GM12874 (cell line): ENCODE data around the gene NFE2L3.

Experiments used
- TF ChIP-seq, protein P1 (sequence below): IDR thresholded peaks from 2 replicates; pipeline ENCODE4 v1.5.1; 2011; ENCODE audit warnings: low read depth, mild to moderate bottlenecking, control low read depth, low read length, moderate library complexity; ENCODE audit not compliant: insufficient read depth

Gene NFE2L3

DNA sequence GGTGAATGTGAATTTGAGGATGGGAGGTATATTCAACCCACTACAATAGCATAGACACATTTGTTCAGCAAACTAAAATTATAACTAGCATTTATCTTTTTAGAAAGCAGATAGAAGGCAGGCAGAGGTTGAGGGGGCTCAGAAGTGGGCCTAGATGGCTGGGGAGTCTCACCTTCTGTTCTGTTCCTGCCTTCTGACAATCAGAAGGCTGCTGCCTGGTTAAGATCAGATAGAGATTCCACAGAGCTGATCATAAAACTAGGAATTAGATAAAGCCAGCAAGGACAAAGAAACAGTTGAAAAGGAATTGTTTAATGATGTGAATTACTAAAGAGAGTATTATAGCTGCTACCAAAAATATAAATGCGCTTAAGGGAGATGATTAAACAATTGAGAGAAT lies 11.6 kb upstream of the NFE2L3 start:
- TF ChIP-seq, protein P1, sequence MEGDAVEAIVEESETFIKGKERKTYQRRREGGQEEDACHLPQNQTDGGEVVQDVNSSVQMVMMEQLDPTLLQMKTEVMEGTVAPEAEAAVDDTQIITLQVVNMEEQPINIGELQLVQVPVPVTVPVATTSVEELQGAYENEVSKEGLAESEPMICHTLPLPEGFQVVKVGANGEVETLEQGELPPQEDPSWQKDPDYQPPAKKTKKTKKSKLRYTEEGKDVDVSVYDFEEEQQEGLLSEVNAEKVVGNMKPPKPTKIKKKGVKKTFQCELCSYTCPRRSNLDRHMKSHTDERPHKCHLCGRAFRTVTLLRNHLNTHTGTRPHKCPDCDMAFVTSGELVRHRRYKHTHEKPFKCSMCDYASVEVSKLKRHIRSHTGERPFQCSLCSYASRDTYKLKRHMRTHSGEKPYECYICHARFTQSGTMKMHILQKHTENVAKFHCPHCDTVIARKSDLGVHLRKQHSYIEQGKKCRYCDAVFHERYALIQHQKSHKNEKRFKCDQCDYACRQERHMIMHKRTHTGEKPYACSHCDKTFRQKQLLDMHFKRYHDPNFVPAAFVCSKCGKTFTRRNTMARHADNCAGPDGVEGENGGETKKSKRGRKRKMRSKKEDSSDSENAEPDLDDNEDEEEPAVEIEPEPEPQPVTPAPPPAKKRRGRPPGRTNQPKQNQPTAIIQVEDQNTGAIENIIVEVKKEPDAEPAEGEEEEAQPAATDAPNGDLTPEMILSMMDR = no peak

DNA sequence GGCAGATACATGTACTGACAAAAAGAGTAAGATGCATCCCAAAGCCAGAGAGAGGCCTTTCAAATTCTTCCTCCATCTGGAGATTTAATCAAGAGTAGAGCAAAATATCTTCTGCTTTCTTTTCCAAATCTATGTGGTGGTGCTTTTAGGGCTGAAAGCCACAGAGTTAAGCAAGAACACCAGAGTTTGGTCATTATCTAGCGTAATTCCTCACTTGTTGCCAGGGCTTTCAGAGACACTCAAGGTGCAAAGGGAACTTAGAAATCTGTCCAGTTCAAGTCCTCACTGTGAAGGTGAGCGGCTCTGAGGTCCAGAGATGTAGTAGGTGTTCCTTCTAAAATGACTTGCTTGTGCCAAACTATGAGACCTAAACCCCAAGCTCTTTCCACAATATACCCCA lies 10.9 kb upstream of the NFE2L3 start:
- TF ChIP-seq, protein P1 = no peak

DNA sequence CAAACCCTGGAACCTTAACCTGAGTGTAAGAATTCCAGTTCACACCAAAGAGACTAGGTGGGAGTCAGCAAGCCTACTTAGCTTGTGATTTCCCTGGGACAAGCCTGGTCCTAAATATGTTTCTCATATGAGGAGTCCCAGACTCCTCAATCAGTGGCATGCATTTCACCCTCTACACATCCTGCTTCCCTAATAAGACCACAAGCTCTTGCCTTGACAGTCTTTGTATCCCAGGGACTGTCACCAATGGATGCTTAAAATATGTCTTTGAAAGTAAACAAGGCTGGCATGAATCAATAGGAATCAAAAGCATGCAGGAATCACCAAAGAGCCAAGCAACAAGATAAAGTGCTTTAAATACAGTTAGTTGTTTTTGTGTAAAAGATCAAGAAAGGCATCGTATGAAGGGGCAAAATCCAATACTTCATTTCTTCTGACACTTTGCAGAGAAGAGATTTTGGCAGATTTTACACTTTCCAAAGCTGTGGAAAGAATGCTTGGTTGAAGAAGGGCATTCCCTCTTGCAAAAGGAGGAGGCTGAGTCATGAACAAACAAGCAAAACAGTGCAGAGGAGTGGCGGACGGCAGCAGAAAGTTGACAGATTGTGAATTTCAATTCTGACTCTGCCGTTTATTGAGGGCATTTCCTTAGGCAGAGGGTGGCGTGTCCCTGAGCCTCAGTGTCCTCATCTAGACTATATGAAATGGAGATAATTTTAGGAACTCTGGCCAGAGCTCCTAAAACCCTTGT lies 8.5 kb upstream of the NFE2L3 start:
- TF ChIP-seq, protein P1 = no peak

DNA sequence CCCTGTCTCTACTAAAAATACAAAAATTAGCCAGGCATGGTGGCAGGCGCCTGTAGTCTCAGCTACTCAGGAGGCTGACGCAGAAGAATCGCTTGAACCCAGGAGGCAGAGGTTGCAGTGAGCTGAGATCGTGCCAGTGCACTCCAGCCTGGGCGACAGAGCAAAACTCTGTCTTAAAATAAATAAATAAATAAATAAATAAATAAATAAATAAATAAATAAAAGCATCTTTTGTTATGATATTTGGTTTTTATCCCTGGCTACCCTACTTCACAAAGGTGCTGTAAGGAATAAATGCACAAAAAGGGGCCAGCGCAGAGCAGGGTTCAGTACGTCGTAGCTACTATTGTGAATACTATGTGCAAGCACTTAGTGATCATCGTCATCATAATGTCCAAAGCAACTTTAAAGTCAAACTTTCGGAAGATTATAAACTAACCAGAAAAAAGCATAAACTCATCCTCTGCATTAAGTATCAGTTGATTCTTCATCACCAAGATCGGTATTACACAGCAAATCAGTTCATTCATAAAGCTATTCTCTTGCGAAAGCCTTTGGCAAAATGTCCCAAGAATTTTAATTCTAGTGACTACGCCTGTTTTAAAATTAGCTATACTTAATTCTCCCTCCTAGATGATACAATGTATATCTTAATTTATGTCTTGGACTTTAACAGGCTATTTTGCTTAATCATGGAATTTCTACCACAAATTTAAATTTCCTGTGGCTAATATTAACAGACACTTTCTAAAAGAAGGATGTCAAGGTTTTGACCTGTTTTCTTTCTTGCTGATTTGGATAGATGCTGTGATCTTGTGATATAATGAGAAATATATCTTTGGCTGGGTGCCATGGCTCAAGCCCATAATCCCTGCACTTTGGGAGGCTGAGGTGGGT lies 7.6 kb upstream of the NFE2L3 start:
- TF ChIP-seq, protein P1 = no peak

DNA sequence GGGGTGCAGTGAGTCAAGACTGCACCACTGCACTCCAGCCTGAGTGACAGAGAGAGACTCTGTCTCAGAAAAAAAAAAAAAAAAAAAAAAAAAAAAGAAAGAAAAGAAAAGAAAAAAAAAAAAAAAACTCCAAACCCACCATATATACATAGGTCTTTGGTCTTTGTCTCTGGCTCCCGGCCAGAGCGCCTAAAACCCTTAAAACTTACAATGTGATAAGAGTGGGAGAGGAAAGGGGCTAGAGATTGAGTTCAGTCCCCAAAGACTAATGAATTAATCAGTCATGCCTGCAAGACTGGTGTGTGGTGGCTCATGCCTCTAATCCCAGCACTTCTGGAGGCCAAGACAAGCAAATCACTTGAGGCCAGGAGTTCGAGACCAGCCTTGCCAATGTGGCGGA lies 6.8 kb upstream of the NFE2L3 start:
- TF ChIP-seq, protein P1 = no peak

DNA sequence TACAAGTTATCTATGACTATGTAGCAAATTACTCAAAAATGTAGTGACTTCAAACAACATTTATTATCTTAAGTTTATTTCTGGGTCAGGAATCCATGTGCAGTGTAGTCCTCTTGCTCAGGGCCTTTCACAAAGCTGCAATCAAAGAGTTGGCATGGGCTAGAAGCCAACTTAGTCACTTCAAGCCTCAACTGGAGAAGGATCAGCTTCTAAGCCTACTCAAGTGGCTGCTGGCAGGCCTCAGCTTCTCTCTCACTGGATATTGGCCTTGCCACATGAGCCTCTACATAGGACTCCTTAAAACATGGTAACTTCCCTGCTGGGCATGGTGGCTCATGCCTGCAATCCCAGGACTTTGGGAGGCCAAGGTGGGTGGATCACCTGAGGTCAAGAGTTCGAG lies 5.0 kb upstream of the NFE2L3 start:
- TF ChIP-seq, protein P1 = no peak

DNA sequence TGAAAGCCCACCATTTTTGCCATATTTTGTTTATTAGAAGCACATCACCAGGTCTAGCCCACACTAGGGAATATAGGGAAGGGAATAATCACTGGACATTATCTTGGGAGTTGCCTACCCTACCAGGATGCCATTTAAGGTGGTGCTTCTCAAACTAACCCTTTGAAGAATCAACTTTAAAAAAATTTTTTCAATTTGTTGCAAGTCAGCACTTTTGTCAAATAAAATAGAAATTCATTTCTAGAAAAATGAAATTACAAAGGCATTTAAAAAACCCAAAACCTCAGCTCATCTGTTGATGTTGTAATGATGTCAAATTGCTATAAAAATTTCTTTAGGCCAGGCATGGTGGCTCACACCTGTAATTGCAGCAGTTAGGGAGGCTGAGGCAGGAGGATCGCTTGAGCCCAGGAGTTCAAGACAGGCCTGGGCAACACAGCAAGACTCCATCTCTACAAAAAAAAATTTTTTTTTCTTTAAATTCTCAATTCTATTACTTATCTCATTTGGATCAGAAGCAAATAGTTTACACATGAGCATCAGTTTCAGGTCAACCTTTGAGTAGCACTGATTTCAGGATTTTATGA lies 2.5 kb upstream of the NFE2L3 start:
- TF ChIP-seq, protein P1 = no peak
